Smooth muscle cell (in vitro differentiated cells): ENCODE measurements around the gene FN1. TPM values are rescaled to one million over a fixed set of nuclear protein-coding genes. Genes with fewer than 3 reads are reported as not detected.

Source experiments
- DNase-seq: peaks from one replicate; lab custom pipeline; 2025; ENCODE audit not compliant: unreplicated experiment; lab: John Stamatoyannopoulos, UW
- H2AFZ ChIP-seq: fragments of 200-600 bp; sonication (generic); 2 replicates; pipeline ENCODE4 v1.6.0; 2016; ENCODE audit warnings: antibody characterized with exemption, low read depth, mild to moderate bottlenecking
- H3F3A ChIP-seq: fragments of 200-600 bp; sonication (generic); 2 replicates; pipeline ENCODE4 v1.6.0; 2017; ENCODE audit warnings: antibody characterized with exemption, low read depth
- H3K27ac ChIP-seq: fragments of 200-600 bp; sonication (generic); 2 replicates; pipeline ENCODE4 v1.5.1; 2016; ENCODE audit warnings: low read depth, mild to moderate bottlenecking
- H3K27me3 ChIP-seq: fragments of 200-600 bp; sonication (generic); 2 replicates; pipeline ENCODE4 v1.6.1; 2016; ENCODE audit warnings: low read depth, mild to moderate bottlenecking
- H3K36me3 ChIP-seq: fragments of 200-600 bp; sonication (generic); 2 replicates; pipeline ENCODE4 v1.5.1; 2016; ENCODE audit warnings: low read depth
- H3K4me1 ChIP-seq: fragments of 200-600 bp; sonication (generic); 2 replicates; pipeline ENCODE4 v1.5.1; 2016; ENCODE audit warnings: low read depth
- H3K4me2 ChIP-seq: fragments of 200-600 bp; sonication (generic); 2 replicates; pipeline ENCODE4 v1.6.0; 2016; ENCODE audit warnings: mild to moderate bottlenecking
- H3K4me3 ChIP-seq: fragments of 200-600 bp; sonication (generic); 2 replicates; pipeline ENCODE4 v1.5.1; 2016; ENCODE audit warnings: mild to moderate bottlenecking
- H3K79me2 ChIP-seq: fragments of 200-600 bp; sonication (generic); 2 replicates; pipeline ENCODE4 v1.6.0; 2016; ENCODE audit warnings: low read depth, mild to moderate bottlenecking
- H3K9ac ChIP-seq: fragments of 200-600 bp; sonication (generic); 2 replicates; pipeline ENCODE4 v1.6.0; 2016; ENCODE audit warnings: low read depth
- H3K9me3 ChIP-seq: fragments of 200-600 bp; sonication (generic); replicated peaks from 2 replicates; pipeline ENCODE4 v1.5.1; 2016; ENCODE audit warnings: low read depth
- H4K20me1 ChIP-seq: fragments of 200-600 bp; sonication (generic); 2 replicates; pipeline ENCODE4 v1.6.0; 2016; ENCODE audit warnings: low read depth
- CTCF ChIP-seq: fragments of 200-600 bp; sonication (generic); IDR thresholded peaks from 2 replicates; pipeline ENCODE4 v1.5.1; 2017; ENCODE audit warnings: borderline replicate concordance, mild to moderate bottlenecking, antibody characterized with exemption; ENCODE audit not compliant: insufficient read depth, poor library complexity, severe bottlenecking
- WGBS: methylation state at CpG from one replicate; pipeline ENCODE4 v1.1.7; 2016; ENCODE audit warnings: low lambda C conversion rate; 5-methylcytosine and 5-hydroxymethylcytosine counted together
- polyA plus RNA-seq: library from polyadenylated mRNA; unstranded; fragments of >200 nt; fragmentation: Nextera tagmentation; extraction: Ambion mirVana; gene quantifications from 2 replicates; pipeline ENCODE4 v1.2.1, GENCODE V29; 2016
- total RNA-seq: library from RNA; depleted of rRNA; stranded (reverse); fragments of >200 nt; gene quantifications from 2 replicates; pipeline ENCODE4 v1.2.3, GENCODE V29; 2014

Gene FN1
- total and polyA plus RNA-seq, 2 experiments from 2014 or later = 10,917 to 21,295 TPM

GRCh38 chr2:215479536-215480240, 43.8 kb upstream of the FN1 start:
- no peak for DNase-seq
- Histone ChIP-seq H3K4me3 (no peak overlapping the region), H3K4me1 (no peaks in the 10 kb centered on the region), H2AFZ (no peak overlapping the region), H3K27ac (no peak overlapping the region), H3K27me3 (no peaks in the 10 kb centered on the region), H3K36me3 (no peaks in the 10 kb centered on the region), H3F3A (no peaks in the 10 kb centered on the region), H3K9me3 (no peaks in the 10 kb centered on the region), H3K79me2 (no peaks in the 10 kb centered on the region), H4K20me1 (no peaks in the 10 kb centered on the region), H3K9ac (no peak overlapping the region), H3K4me2 (no peak overlapping the region)
- 69% methylated on average over 6 of the region's 6 CpGs for WGBS
- TF ChIP-seq CTCF = no peak

DNA sequence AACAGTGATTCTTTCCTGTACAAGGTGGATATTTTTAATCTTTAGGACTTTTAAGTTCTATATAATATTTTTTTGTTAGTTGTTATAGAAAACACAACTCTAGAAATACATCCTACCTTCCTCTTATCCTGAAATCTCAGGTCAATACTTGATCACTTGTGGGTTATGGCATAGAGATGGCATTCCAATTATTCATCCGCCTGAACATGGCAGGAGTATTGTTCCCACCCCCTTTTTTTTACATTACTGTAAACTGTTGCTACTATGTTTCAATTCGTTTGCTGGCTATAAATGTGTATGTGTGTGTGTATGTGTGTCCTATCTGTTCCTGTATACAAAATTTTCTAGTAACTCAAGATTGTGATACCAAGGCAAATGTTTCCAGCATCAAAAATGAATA, 43.3 kb upstream of the FN1 start:
- H3K27ac ChIP-seq = no peak overlapping the region
- no peak overlapping the region for H3K4me3 ChIP-seq
- H3K36me3 ChIP-seq = no peaks in the 10 kb centered on the region
- no peaks in the 10 kb centered on the region for H3K4me1 ChIP-seq
- no peak overlapping the region for H3K4me2 ChIP-seq
- no peaks in the 10 kb centered on the region for H3K79me2 ChIP-seq
- no peaks in the 10 kb centered on the region for H3F3A ChIP-seq
- H3K9ac ChIP-seq = no peak overlapping the region
- H3K27me3 ChIP-seq = no peaks in the 10 kb centered on the region
- no peak for TF ChIP-seq CTCF
- DNase-seq = no peak
- WGBS = 93% methylated on average over 2 of the region's 2 CpGs
- no peaks in the 10 kb centered on the region for H4K20me1 ChIP-seq
- no peak overlapping the region for H2AFZ ChIP-seq
- H3K9me3 ChIP-seq = no peaks in the 10 kb centered on the region

DNA sequence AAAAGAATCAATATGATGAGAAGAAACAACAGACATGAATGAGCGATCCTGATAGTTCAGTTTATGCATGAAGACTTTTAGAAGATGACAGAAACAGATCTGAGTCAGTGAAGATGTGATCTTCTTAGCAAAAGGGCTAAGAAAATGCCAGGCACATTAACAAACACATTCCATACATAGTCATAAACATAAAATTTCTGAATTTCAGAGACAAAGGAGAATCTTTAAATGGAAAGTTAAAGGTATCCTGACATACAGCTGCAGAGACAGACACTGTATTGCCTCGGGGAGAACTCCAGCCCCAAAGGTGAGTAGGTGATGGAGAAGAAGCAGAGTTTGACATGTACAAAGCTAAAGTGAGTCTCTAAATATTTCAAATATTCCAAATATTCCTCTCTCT, 40.6 kb upstream of the FN1 start:
- H3K27me3 ChIP-seq = no peaks in the 10 kb centered on the region
- no peak overlapping the region for H3K9ac ChIP-seq
- no peaks in the 10 kb centered on the region for H3K79me2 ChIP-seq
- H3K4me3 ChIP-seq = no peak overlapping the region
- no peak for TF ChIP-seq CTCF
- no peaks in the 10 kb centered on the region for H3K4me1 ChIP-seq
- peak overlapping the region; percentile 4 for H3K27ac ChIP-seq
- no peaks in the 10 kb centered on the region for H3F3A ChIP-seq
- DNase-seq = no peak
- no peaks in the 10 kb centered on the region for H3K9me3 ChIP-seq
- 70% methylated on average over 2 of the region's 2 CpGs for WGBS
- no peaks in the 10 kb centered on the region for H3K36me3 ChIP-seq
- H2AFZ ChIP-seq = no peak overlapping the region
- H4K20me1 ChIP-seq = no peaks in the 10 kb centered on the region
- peak overlapping the region; percentile 12 for H3K4me2 ChIP-seq

DNA sequence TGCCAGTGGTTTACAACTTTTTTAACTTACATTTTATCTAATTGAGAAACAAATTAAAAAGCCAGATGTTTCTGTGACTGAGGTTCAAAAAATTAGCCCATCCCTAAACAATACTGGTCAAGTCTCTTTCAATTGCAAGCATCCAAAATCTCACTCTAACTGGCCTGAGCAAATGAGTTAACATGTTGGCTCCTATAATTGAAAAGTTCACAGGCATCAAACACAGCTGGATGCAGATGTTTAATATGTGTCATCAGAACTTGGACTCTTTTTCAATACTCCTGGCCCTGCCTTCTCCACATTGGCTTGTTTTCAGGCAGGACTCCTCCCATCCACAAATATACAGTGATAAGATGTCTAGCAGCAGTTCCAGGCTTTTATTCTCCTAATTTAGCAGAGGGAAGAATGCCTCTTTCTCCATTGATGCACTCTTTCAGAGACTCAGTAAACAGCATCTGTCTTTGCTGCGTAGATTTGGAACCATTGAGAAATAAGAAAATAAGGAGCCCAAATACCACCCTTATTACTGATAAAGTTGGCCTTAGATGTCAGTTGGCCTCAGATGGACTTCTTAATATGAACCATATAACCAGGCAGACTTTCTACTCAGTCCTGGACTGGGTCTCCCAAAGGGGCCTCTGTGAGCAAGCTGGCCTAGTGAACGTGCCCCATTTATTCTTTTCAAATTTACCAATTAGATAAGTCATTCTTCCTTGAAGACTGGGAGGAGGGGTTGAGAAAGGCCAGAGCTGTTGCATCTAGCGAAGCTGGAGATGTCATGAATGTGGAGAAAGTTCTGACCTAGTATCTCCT, 30.4 kb upstream of the FN1 start:
- no peak for TF ChIP-seq CTCF
- H3K9ac ChIP-seq = no peak overlapping the region
- peaks cover 8% of the 10 kb centered on the region for H3F3A ChIP-seq
- H3K27me3 ChIP-seq = no peaks in the 10 kb centered on the region
- no peaks in the 10 kb centered on the region for H4K20me1 ChIP-seq
- no peak overlapping the region for H2AFZ ChIP-seq
- H3K4me2 ChIP-seq = no peak overlapping the region
- H3K27ac ChIP-seq = no peak overlapping the region
- H3K79me2 ChIP-seq = no peaks in the 10 kb centered on the region
- no peaks in the 10 kb centered on the region for H3K9me3 ChIP-seq
- H3K36me3 ChIP-seq = no peaks in the 10 kb centered on the region
- 94% methylated on average over 3 of the region's 3 CpGs for WGBS
- no peak overlapping the region for H3K4me3 ChIP-seq
- DNase-seq = no peak
- peaks cover 7% of the 10 kb centered on the region for H3K4me1 ChIP-seq
